Epithelial cell of prostate (primary cell): ENCODE results near the gene NECAB2.

Experiments used
- DNase-seq: peaks from one replicate; pipeline ENCODE4 v3.0.0-alpha.2; 2011; ENCODE audit warnings: low read depth, low spot score
- H3K27ac ChIP-seq: fragments of 450-650 bp; 2 replicates; pipeline ENCODE4 v1.5.1; 2017; ENCODE audit warnings: mild to moderate bottlenecking

The NECAB2 gene

GRCh38 chr16:84009282-84009681, 41.2 kb downstream of the NECAB2 start:
- no peak overlapping the region for H3K27ac ChIP-seq
- no peak for DNase-seq

- no peak overlapping the region for H3K27ac ChIP-seq
- peak; percentile 97 for DNase-seq
Measured at GRCh38 chr16:84013787-84014569, 45.9 kb downstream of the NECAB2 start.

GRCh38 chr16:84014570-84015327, 46.7 kb downstream of the NECAB2 start:
- DNase-seq: no peak
- H3K27ac ChIP-seq: no peak overlapping the region

GRCh38 chr16:84015399-84015798, 47.4 kb downstream of the NECAB2 start:
- H3K27ac ChIP-seq: no peak overlapping the region
- DNase-seq: no peak

- DNase-seq: no peak
- no peak overlapping the region for H3K27ac ChIP-seq
Measured at GRCh38 chr16:84016477-84016876, 48.4 kb downstream of the NECAB2 start.

- DNase-seq: no peak
- no peak overlapping the region for H3K27ac ChIP-seq
Measured at GRCh38 chr16:84018710-84019109, 50.7 kb downstream of the NECAB2 start.

GRCh38 chr16:84020353-84020752, 52.3 kb downstream of the NECAB2 start:
- H3K27ac ChIP-seq: no peak overlapping the region
- no peak for DNase-seq

GRCh38 chr16:84021488-84021887, 53.4 kb downstream of the NECAB2 start:
- no peak overlapping the region for H3K27ac ChIP-seq
- no peak for DNase-seq

- DNase-seq: no peak
Measured at GRCh38 chr16:84022644-84023043, 54.6 kb downstream of the NECAB2 start.

GRCh38 chr16:84024854-84025253, 56.8 kb downstream of the NECAB2 start:
- peak; percentile 79 for DNase-seq

More at GRCh38 chr16:84022644-84023043, 54.6 kb downstream of the NECAB2 start:
- no peak overlapping the region for H3K27ac ChIP-seq

GRCh38 chr16:84026606-84027005, 58.6 kb downstream of the NECAB2 start:
- no peak overlapping the region for H3K27ac ChIP-seq
- no peak for DNase-seq

More at GRCh38 chr16:84024854-84025253, 56.8 kb downstream of the NECAB2 start:
- H3K27ac ChIP-seq: peak overlapping the region; percentile 41

- no peak for DNase-seq
- H3K27ac ChIP-seq: no peak overlapping the region
Measured at GRCh38 chr16:84027625-84028024, 59.6 kb downstream of the NECAB2 start.

GRCh38 chr16:84029297-84030047, 61.4 kb downstream of the NECAB2 start:
- no peak for DNase-seq
- H3K27ac ChIP-seq: no peak overlapping the region

- H3K27ac ChIP-seq: no peak overlapping the region
- no peak for DNase-seq
Measured at GRCh38 chr16:84031556-84031955, 63.5 kb downstream of the NECAB2 start.

- no peak for DNase-seq
- H3K27ac ChIP-seq: no peak overlapping the region
Measured at GRCh38 chr16:84032458-84033178, 64.6 kb downstream of the NECAB2 start.

GRCh38 chr16:84033251-84034195, 65.5 kb downstream of the NECAB2 start:
- no peak overlapping the region for H3K27ac ChIP-seq
- DNase-seq: no peak

- no peak overlapping the region for H3K27ac ChIP-seq
- DNase-seq: no peak
Measured at GRCh38 chr16:84034516-84034915, 66.5 kb downstream of the NECAB2 start.

GRCh38 chr16:84036131-84036530, 68.1 kb downstream of the NECAB2 start:
- H3K27ac ChIP-seq: no peak overlapping the region
- DNase-seq: no peak

- no peak for DNase-seq
- H3K27ac ChIP-seq: no peak overlapping the region
Measured at GRCh38 chr16:84036982-84037425, 69.0 kb downstream of the NECAB2 start.
